Glutamatergic neuron (in vitro differentiated cells): ENCODE results near the gene KCTD12. TPM values are rescaled to one million over a fixed set of nuclear protein-coding genes. Genes with fewer than 3 reads are reported as not detected.
"Not testable (repeated sequence)": the region's sequence is repeated elsewhere in the genome, so short reads cannot be mapped to it uniquely, and the experiment has no call there.

Experiments used
- DNase-seq: peaks from one replicate; pipeline ENCODE4 v3.0.0; 2022
- H3K27ac Mint-ChIP-seq: one replicate; pipeline ENCODE4 v1.8.0; 2020; ENCODE audit warnings: mild to moderate bottlenecking, mixed read lengths, inconsistent platforms; ENCODE audit not compliant: unreplicated experiment
- H3K27me3 Mint-ChIP-seq: one replicate; pipeline ENCODE4 v1.8.0; 2020; ENCODE audit warnings: mild to moderate bottlenecking, moderate library complexity, mixed read lengths, inconsistent platforms; ENCODE audit not compliant: unreplicated experiment
- H3K36me3 Mint-ChIP-seq: one replicate; pipeline ENCODE4 v1.8.0; 2020; ENCODE audit warnings: mild to moderate bottlenecking, mixed read lengths, inconsistent platforms; ENCODE audit not compliant: unreplicated experiment
- H3K4me1 Mint-ChIP-seq: one replicate; pipeline ENCODE4 v1.8.0; 2020; ENCODE audit warnings: mild to moderate bottlenecking, low read depth, mixed read lengths, inconsistent platforms; ENCODE audit not compliant: unreplicated experiment
- H3K4me3 Mint-ChIP-seq: one replicate; pipeline ENCODE4 v1.8.0; 2020; ENCODE audit warnings: mild to moderate bottlenecking, mixed read lengths, inconsistent platforms; ENCODE audit not compliant: unreplicated experiment
- H3K9me3 Mint-ChIP-seq: one replicate; pipeline ENCODE4 v1.8.0; 2020; ENCODE audit warnings: mild to moderate bottlenecking, moderate library complexity, mixed read lengths, inconsistent platforms; ENCODE audit not compliant: unreplicated experiment
- total RNA-seq: library from RNA; stranded (reverse); fragmentation: NEBNext Ultra II Directional; extraction: Animal tissue kit (Norgen Biotek cat#: 25700); gene quantifications from one replicate; pipeline ENCODE4 v1.2.1, GENCODE V29; 2021; ENCODE audit not compliant: unreplicated experiment
- TF ChIP-seq, protein P1 (sequence below): fragments of 200-600 bp; sonication (generic); IDR thresholded peaks from one replicate; pipeline ENCODE4 v1.5.0; 2021; ENCODE audit not compliant: partially characterized antibody, unreplicated experiment

KCTD12 gene
- total RNA-seq, 1 donor from 2014 or later, result 11.3 TPM

DNA sequence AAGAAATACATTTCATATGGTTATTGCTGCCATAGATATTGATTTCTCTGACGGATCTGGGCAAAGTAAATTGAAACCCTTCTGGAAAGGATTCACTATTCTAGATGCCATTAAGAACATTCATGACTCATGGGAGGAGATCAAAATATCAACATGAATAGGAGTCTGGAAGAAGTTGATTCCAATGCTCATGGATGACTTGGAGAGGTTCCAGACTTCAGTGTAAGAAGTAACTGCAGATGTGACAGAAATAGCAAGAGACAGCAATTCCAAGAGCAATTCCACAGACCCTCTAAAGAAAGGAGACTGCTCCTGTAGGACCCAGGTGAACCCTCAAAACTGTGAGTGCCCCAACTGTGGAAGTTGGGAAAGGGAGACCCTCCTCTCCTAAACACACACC is 30.9 kb upstream of the KCTD12 start:
- Mint-ChIP-seq H3K36me3 (peaks cover 19% of the 10 kb centered on the region), H3K9me3 (no peaks in the 10 kb centered on the region), H3K27me3 (peaks cover 2% of the 10 kb centered on the region), H3K4me1 (no peaks in the 10 kb centered on the region), H3K27ac (no peak overlapping the region), H3K4me3 (no peak overlapping the region)
- DNase-seq, result no peak
- TF ChIP-seq, protein P1, sequence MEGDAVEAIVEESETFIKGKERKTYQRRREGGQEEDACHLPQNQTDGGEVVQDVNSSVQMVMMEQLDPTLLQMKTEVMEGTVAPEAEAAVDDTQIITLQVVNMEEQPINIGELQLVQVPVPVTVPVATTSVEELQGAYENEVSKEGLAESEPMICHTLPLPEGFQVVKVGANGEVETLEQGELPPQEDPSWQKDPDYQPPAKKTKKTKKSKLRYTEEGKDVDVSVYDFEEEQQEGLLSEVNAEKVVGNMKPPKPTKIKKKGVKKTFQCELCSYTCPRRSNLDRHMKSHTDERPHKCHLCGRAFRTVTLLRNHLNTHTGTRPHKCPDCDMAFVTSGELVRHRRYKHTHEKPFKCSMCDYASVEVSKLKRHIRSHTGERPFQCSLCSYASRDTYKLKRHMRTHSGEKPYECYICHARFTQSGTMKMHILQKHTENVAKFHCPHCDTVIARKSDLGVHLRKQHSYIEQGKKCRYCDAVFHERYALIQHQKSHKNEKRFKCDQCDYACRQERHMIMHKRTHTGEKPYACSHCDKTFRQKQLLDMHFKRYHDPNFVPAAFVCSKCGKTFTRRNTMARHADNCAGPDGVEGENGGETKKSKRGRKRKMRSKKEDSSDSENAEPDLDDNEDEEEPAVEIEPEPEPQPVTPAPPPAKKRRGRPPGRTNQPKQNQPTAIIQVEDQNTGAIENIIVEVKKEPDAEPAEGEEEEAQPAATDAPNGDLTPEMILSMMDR, result no peak

DNA sequence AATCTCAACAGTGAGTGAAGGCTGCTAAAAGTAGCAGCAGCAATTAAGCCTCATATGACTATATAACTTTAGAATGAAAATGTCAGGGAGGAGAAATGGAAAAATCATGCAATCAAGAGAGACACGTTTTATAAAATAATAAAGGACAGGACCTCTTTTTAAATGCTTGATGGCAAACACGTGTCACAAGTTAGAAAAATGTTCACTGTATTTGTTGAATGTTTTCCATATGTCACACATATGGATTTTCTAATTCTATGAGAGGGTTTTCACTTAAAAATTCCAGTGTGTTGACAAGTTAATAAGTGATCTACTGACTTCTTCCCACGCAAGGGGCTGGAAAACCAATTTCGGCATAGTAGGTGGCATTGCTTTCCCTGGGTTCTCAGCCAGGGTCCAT is 27.7 kb upstream of the KCTD12 start:
- H3K4me3 Mint-ChIP-seq, result no peak overlapping the region
- H3K27ac Mint-ChIP-seq, result no peak overlapping the region
- peaks cover 9% of the 10 kb centered on the region for H3K36me3 Mint-ChIP-seq
- DNase-seq, result no peak
- H3K9me3 Mint-ChIP-seq, result no peaks in the 10 kb centered on the region
- TF ChIP-seq, protein P1, result no peak
- peaks cover 2% of the 10 kb centered on the region for H3K27me3 Mint-ChIP-seq
- H3K4me1 Mint-ChIP-seq, result no peaks in the 10 kb centered on the region

DNA sequence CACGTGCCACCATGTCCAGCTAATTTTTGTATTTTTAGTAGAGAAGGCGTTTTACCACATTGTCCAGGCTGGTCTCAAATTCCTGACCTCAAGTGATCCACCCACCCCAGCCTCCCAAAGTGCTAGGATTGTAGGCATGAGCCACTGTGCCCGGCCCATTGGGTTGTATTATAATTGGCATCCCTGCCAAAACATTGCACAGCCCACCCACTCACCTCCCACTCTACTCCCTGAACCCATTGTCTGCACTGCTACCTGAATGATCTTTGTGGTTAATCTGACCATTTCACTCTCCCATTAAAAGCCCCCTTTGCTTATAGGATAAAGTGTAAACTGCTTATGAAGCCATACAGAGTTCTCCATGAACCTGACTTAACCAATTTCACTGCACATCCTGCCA is 26.3 kb upstream of the KCTD12 start:
- TF ChIP-seq, protein P1, result no peak
- Mint-ChIP-seq H3K36me3 (peaks cover 9% of the 10 kb centered on the region), H3K9me3 (no peaks in the 10 kb centered on the region), H3K4me1 (no peaks in the 10 kb centered on the region), H3K27me3 (peaks cover 2% of the 10 kb centered on the region), H3K27ac (no peak overlapping the region), H3K4me3 (no peak overlapping the region)
- DNase-seq, result no peak

DNA sequence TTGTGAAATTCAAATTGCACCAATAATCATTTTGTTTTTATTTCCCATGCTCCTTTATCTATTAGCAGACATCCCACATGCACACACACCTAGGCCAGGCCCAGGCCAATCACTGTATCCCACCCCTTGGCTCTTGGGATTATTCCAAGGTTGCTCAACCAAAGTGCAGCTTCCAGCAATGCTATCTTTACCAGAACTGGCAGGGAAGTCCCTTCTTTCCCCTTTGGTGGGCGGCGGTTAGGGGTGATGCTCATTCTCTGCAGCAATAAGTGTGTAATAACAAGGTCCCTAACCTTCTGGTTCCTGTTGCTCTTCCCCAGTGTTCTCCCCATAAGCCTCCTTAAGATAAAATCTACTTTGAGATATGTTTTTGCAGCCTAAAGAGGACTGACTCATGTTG is 18.3 kb upstream of the KCTD12 start:
- no peak for DNase-seq
- H3K4me3 Mint-ChIP-seq, result no peak overlapping the region
- TF ChIP-seq, protein P1, result no peak
- no peaks in the 10 kb centered on the region for H3K4me1 Mint-ChIP-seq
- H3K36me3 Mint-ChIP-seq, result peaks cover 8% of the 10 kb centered on the region
- H3K9me3 Mint-ChIP-seq, result no peaks in the 10 kb centered on the region
- H3K27ac Mint-ChIP-seq, result no peak overlapping the region
- no peaks in the 10 kb centered on the region for H3K27me3 Mint-ChIP-seq

DNA sequence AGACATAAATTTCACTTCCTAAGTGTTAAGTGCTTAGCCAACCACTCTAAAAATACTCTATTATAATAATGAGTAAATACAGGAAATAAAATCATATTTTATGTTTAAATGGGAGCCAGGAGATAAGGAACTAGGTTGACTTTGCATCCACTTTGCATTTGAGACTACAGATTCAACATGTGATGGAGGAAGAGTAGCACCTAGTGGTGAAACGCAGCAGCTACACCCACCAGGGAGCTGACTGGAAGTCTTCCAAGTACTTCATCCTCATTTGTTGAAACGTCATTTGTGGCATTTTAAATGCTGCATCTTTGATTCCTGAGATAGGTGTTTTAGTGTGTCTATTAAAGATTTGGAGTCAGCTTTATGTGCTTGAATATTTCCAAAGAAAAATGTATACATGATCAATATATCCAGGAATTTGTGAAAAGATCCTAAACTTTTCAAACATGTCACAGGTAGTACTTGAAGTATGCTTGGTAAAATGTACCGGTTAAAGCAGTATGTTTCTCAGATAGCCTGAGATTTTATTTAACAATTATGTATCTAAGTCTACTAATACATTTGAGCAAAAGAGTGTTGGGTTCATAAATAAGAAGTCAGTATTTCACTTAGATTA is 17.4 kb upstream of the KCTD12 start:
- TF ChIP-seq, protein P1, result peak; percentile 94
- peak; percentile 81 for DNase-seq
- no peaks in the 10 kb centered on the region for H3K4me1 Mint-ChIP-seq

DNA sequence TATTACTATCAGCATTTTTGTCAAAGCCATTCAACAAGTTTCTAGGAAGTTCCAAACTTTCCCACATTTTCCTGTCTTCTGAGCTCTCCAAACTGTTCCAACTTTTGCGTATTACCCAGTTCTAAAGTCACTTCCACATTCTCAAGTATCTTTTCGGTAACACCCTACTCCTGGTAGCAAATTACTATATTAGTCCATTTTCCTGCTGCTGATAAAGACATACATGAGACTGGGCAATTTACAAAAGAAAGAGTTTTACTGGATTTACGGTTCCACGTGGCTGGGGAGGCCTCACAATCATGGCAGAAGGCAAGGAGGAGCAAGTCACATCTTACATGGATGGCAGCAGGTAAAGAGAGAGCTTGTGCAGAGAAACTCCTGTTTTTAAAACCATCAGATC is 12.9 kb upstream of the KCTD12 start:
- not testable (repeated sequence) for H3K4me1 Mint-ChIP-seq, H3K4me3 Mint-ChIP-seq, H3K9me3 Mint-ChIP-seq, H3K27ac Mint-ChIP-seq, DNase-seq, H3K27me3 Mint-ChIP-seq
- H3K36me3 Mint-ChIP-seq, result peaks cover 21% of the 10 kb centered on the region

More for the DNA sequence above, 17.4 kb upstream of the KCTD12 start:
- Mint-ChIP-seq H3K9me3 (peaks cover 3% of the 10 kb centered on the region), H3K36me3 (peaks cover 16% of the 10 kb centered on the region), H3K27ac (no peak overlapping the region), H3K4me3 (no peak overlapping the region), H3K27me3 (no peaks in the 10 kb centered on the region)

DNA sequence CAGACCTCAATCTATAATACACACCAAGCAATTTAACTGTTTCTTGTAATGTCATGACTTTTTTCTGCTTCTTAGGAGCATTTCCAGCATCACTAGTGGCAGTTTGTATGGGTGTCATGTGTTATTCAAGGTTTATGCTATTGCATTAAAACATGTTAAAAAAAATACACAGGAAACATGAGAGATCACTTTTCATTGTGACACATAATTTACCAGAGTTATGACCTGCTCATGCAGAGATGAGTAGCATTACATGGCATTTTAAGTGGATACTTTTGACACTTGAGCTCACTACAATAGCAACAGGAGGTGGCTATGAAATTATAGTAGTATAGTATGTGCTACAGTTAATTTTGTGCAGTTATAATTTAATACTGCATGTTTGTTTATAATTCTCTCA is 11.0 kb upstream of the KCTD12 start:
- H3K27ac Mint-ChIP-seq, H3K27me3 Mint-ChIP-seq, H3K4me3 Mint-ChIP-seq, H3K4me1 Mint-ChIP-seq, DNase-seq, H3K9me3 Mint-ChIP-seq: not testable (repeated sequence)
- peaks cover 21% of the 10 kb centered on the region for H3K36me3 Mint-ChIP-seq
